ENCODE results near the gene CEACAM21. TPM values are rescaled to one million over a fixed set of nuclear protein-coding genes. Genes with fewer than 3 reads are reported as not detected.

Gene CEACAM21
- total RNA-seq, 1 experiment from 2014 or later: 0.35 TPM

GRCh38 chr19:41548954-41549688 lies 26.8 kb upstream of the CEACAM21 start:
- Mint-ChIP-seq H3K9me3 (peaks cover 17% of the 10 kb centered on the region), H3K27ac (peak overlapping the region; percentile 95), H3K27me3 (ENCODE audit: low read depth) (peaks cover 14% of the 10 kb centered on the region), H3K4me3 (peak overlapping the region; percentile 60), H3K36me3 (peaks cover 12% of the 10 kb centered on the region), H3K4me1 (peaks cover 44% of the 10 kb centered on the region)
- peak; percentile 2; the same call in 1 of the 2 replicates for TF ChIP-seq ETV6 (CRISPR knock-in tag; IDR thresholded peaks at IDR 0.05)
- no peak for TF ChIP-seq ZNF512 (CRISPR knock-in tag; IDR thresholded peaks at IDR 0.05; ENCODE audit: borderline replicate concordance)
- no peak for TF ChIP-seq ATF6 (CRISPR knock-in tag; IDR thresholded peaks at IDR 0.05)
- TF ChIP-seq AR (CRISPR knock-in tag; IDR thresholded peaks at IDR 0.05): no peak
- CTCF ChIA-PET: interaction anchor here (0.9 to 4.4 kb wide), 10 partner anchors 9 to 196 kb away, joined by 3 to 56 read pairs (median 4); partner anchors contain the start of gene DMAC2
- peak; percentile 86 for ATAC-seq
- POLR2A ChIA-PET: interaction anchor here (0.7 kb wide), 1 partner anchor 110 kb away, joined by 4 read pairs; no protein-coding TSS in a partner anchor
- DNase-seq (ENCODE audit: low spot score): no peak

- Mint-ChIP-seq H3K9me3 (peaks cover 25% of the 10 kb centered on the region), H3K36me3 (peaks cover 17% of the 10 kb centered on the region), H3K27me3 (ENCODE audit: low read depth) (peaks cover 17% of the 10 kb centered on the region), H3K4me1 (peaks cover 44% of the 10 kb centered on the region), H3K27ac (no peak overlapping the region), H3K4me3 (no peak overlapping the region)
- ATAC-seq: no peak
- DNase-seq (ENCODE audit: low spot score): no peak
- TF ChIP-seq ZBTB43 (CRISPR knock-in tag; IDR thresholded peaks at IDR 0.05) (no peak), ETV6 (CRISPR knock-in tag; IDR thresholded peaks at IDR 0.05) (no peak), ATF6 (CRISPR knock-in tag; IDR thresholded peaks at IDR 0.05) (no peak), EMX1 (CRISPR knock-in tag; IDR thresholded peaks at IDR 0.05) (no peak), ARID4B (CRISPR knock-in tag; IDR thresholded peaks at IDR 0.05; ENCODE audit: borderline replicate concordance) (no peak), FOXK1 (CRISPR knock-in tag; IDR thresholded peaks at IDR 0.05) (no peak)
- ChIA-PET CTCF (interaction anchor here (0.9 to 4.4 kb wide), 4 partner anchors 14 to 197 kb away, joined by 3 to 56 read pairs (median 13); no protein-coding TSS in a partner anchor), POLR2A (interaction anchor here (0.7 kb wide), 1 partner anchor 111 kb away, joined by 4 read pairs; no protein-coding TSS in a partner anchor)
Observed at GRCh38 chr19:41549884-41550283, 26.1 kb upstream of the CEACAM21 start.

All from WTC11 (cell line).